CD14-positive monocyte (primary cell): ENCODE data around the gene STAM2. TPM values are rescaled to one million over a fixed set of nuclear protein-coding genes. Genes with fewer than 3 reads are reported as not detected.

Experiments
- DNase-seq, 3 donors: peaks; one replicate each; pipeline ENCODE4 v3.0.0-alpha.2; 2011 to 2022
- H2AFZ ChIP-seq: 2 replicates; pipeline ENCODE4 v1.6.0; 2012; ENCODE audit warnings: mild to moderate bottlenecking, low read depth, low read length, inconsistent platforms; ENCODE audit not compliant: insufficient read depth, poor library complexity, severe bottlenecking
- H3K27ac ChIP-seq, 2 donors: 1 replicate in 1 of 2; 2 replicates in 1 of 2; pipeline ENCODE4 v1.5.1; 2012 to 2013; ENCODE audit warnings: low read length in 2 of 2, control low read depth in 1 of 2, inconsistent platforms in 1 of 2, low read depth in 1 of 2, mild to moderate bottlenecking in 1 of 2
- H3K27me3 ChIP-seq, 2 donors: one replicate each; pipeline versions ENCODE4 v1.6.0 to v1.6.1; 2011 to 2013; ENCODE audit warnings: low read length in 2 of 2; ENCODE audit not compliant: control insufficient read depth in 2 of 2, insufficient read depth in 2 of 2
- H3K36me3 ChIP-seq, 2 donors: replicated peaks in 1 of 2; 1 replicate in 1 of 2; 2 replicates in 1 of 2; pipeline versions ENCODE4 v1.5.1 to v1.6.1; 2012 to 2013; ENCODE audit warnings: low read length in 2 of 2, control low read depth in 1 of 2, inconsistent platforms in 1 of 2, mild to moderate bottlenecking in 1 of 2; ENCODE audit not compliant: insufficient read depth in 2 of 2, control insufficient read depth in 1 of 2
- H3K4me1 ChIP-seq, 2 donors: 1 replicate in 1 of 2; 2 replicates in 1 of 2; pipeline versions ENCODE4 v1.5.1 to v1.6.1; 2012 to 2013; ENCODE audit warnings: low read length in 2 of 2, control low read depth in 1 of 2, inconsistent platforms in 1 of 2, mild to moderate bottlenecking in 1 of 2, moderate library complexity in 1 of 2; ENCODE audit not compliant: insufficient read depth in 2 of 2, control insufficient read depth in 1 of 2
- H3K4me2 ChIP-seq: replicated peaks from 2 replicates; pipeline ENCODE3; 2012; ENCODE audit warnings: low read length, moderate library complexity, mild to moderate bottlenecking; ENCODE audit not compliant: poor library complexity, severe bottlenecking; ENCODE audit errors: extremely low read depth
- H3K4me3 ChIP-seq, 3 experiments: fragments of 200-600 bp in 1 of 3; sonication (generic) in 1 of 3; replicated peaks in 1 of 3; 1 replicate in 2 of 3; 2 replicates in 1 of 3; pipeline ENCODE4 v1.5.1; 2011 to 2013; ENCODE audit warnings: low read length in 3 of 3, mild to moderate bottlenecking in 3 of 3, control low read depth in 2 of 3, low read depth in 2 of 3, inconsistent platforms in 1 of 3, moderate library complexity in 1 of 3
- H3K79me2 ChIP-seq: 2 replicates; pipeline ENCODE4 v1.6.0; 2012; ENCODE audit warnings: mild to moderate bottlenecking, control low read depth, inconsistent platforms, low read length, moderate library complexity; ENCODE audit not compliant: insufficient read depth
- H3K9ac ChIP-seq: 2 replicates; pipeline ENCODE4 v1.6.0; 2017; ENCODE audit warnings: low read length, mild to moderate bottlenecking; ENCODE audit not compliant: insufficient read depth, poor library complexity, severe bottlenecking
- H3K9me3 ChIP-seq, 2 donors: replicated peaks in 1 of 2; 1 replicate in 1 of 2; 2 replicates in 1 of 2; pipeline versions ENCODE4 v1.5.1 to v1.6.1; 2012 to 2013; ENCODE audit warnings: low read length in 2 of 2, control low read depth in 1 of 2; ENCODE audit not compliant: control insufficient read depth in 1 of 2, insufficient read depth in 1 of 2
- H4K20me1 ChIP-seq: 2 replicates; pipeline ENCODE4 v1.6.0; 2012; ENCODE audit warnings: mild to moderate bottlenecking, low read length, control low read depth, moderate library complexity; ENCODE audit not compliant: insufficient read depth
- H3K27ac Mint-ChIP-seq, 7 donors: one replicate each; pipeline ENCODE4 v1.8.0; 2020; ENCODE audit warnings: mild to moderate bottlenecking in 7 of 7, mixed read lengths in 7 of 7, moderate library complexity in 6 of 7, inconsistent platforms in 2 of 7
- H3K27me3 Mint-ChIP-seq, 3 donors: one replicate each; pipeline ENCODE4 v1.8.0; 2021 to 2022; ENCODE audit warnings: low read depth in 3 of 3, mild to moderate bottlenecking in 3 of 3, mixed read lengths in 3 of 3, moderate library complexity in 3 of 3, inconsistent platforms in 1 of 3
- H3K36me3 Mint-ChIP-seq, 2 donors: one replicate each; pipeline ENCODE4 v1.8.0; 2020; ENCODE audit warnings: mixed read lengths in 2 of 2, inconsistent platforms in 1 of 2, mild to moderate bottlenecking in 1 of 2
- H3K4me1 Mint-ChIP-seq: one replicate; pipeline ENCODE4 v1.8.0; 2020; ENCODE audit warnings: mild to moderate bottlenecking, mixed read lengths
- H3K4me3 Mint-ChIP-seq, 2 donors: one replicate each; pipeline ENCODE4 v1.8.0; 2020; ENCODE audit warnings: mild to moderate bottlenecking in 2 of 2, mixed read lengths in 2 of 2, moderate library complexity in 1 of 2
- H3K9me3 Mint-ChIP-seq, 7 donors: one replicate each; pipeline ENCODE4 v1.8.0; 2020 to 2022; ENCODE audit warnings: mixed read lengths in 7 of 7, mild to moderate bottlenecking in 6 of 7, moderate library complexity in 6 of 7, inconsistent platforms in 2 of 7
- CTCF ChIP-seq: fragments of 200-600 bp; IDR thresholded peaks from one replicate; pipeline ENCODE4 v1.8.0; 2022; ENCODE audit warnings: antibody characterized with exemption, mild to moderate bottlenecking
- WGBS: methylation state at CpG from one replicate; pipeline ENCODE4 v1.1.5; 2013; ENCODE audit warnings: missing lambda C conversion rate; ENCODE audit not compliant: insufficient coverage; 5-methylcytosine and 5-hydroxymethylcytosine counted together
- intact Hi-C, 2 donors: fragments of 100-400 bp; cut with micrococcal nuclease; formaldehyde crosslinking; loops; one replicate each; pipeline versions ENCODE4 v1.15.0 to v1.15.1; 2023
- polyA plus RNA-seq, 3 donors: library from polyadenylated mRNA; depleted of rRNA in 1 of 3; unstranded in 2 of 3; stranded (reverse) in 1 of 3; fragments of 300-500 nt in 2 of 3; fragments of >200 nt in 1 of 3; fragmentation: Illumina TruSeq in 2 of 3; gene quantifications; 1 replicate in 2 of 3; 2 replicates in 1 of 3; pipeline ENCODE4 v1.2.3, GENCODE V29; 2012 to 2021

STAM2 gene
- polyA plus RNA-seq, 3 donors: 6.9 to 12.6 (median 8.2) TPM

DNA sequence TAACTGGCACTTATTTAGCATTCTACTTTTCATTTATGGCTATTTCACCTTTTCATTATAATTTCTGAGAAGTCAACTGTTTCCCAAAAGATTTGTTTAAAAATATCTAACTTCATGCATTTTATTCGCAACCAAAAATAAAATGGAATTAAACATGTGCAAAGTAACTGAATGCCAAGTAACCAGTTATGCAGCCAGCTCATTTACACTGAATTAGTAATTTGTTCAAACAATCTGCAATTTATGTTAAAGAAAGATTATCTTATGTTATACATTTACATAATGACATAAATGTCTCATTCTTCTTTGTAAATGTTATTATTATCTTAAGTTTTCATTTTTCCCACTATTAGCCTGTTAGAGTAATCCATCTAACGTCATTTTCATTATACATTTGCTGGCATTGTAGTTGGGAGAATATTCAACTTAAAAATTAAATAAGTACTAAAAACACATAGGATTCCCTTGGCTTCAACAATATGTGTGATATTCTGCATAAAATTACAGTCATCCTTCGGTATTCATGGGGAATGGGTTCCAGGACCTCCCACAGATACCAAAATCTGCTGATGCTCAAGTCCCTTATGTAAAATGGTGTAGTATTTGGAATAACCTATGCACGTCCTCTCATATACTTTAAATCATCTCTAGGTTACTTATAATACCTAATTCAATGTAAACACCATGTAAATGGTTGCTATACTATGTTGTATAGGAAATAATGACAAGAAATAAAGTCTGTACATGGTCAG is 43.7 kb upstream of the STAM2 start:
- Histone ChIP-seq H3K4me3 (no peak overlapping the region), H3K27ac (no peak overlapping the region), H3K4me2 (no peak overlapping the region), H3K36me3 (no peaks in the 10 kb centered on the region), H3K27me3 (no peaks in the 10 kb centered on the region), H3K4me1 (no peaks in the 10 kb centered on the region), H4K20me1 (no peaks in the 10 kb centered on the region), H2AFZ (no peak overlapping the region), H3K9ac (no peak overlapping the region), H3K9me3 (no peaks in the 10 kb centered on the region), H3K79me2 (no peaks in the 10 kb centered on the region)
- TF ChIP-seq CTCF: no peak
- Mint-ChIP-seq H3K27ac (no peak overlapping the region), H3K27me3 (peaks cover 0 to 3% (median 2%) of the 10 kb centered on the region in 3 donors), H3K36me3 (no peaks in the 10 kb centered on the region), H3K4me1 (peaks cover 7% of the 10 kb centered on the region), H3K4me3 (no peak overlapping the region), H3K9me3 (peaks cover 0 to 3% (median 0%) of the 10 kb centered on the region in 7 donors)
- DNase-seq: no peak
- no CpG with 5 or more reads among the region's 4 CpGs for WGBS
- intact Hi-C loops: no loop called here

DNA sequence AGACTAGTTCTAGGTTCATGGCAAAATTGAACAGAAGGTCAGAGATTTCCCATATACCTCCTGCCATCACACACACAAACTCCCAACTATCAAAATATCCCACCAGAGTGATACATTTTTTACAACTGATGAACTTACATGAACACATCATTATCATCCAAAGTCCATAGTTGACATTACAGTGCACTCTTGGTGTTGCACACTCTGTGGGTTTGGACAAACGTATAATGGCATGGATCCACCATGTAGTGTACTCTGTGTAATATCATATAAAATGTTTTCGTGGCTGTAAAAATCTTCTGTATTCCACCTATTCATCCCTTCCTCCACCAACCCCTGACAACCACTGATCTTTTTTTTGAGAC is 25.9 kb upstream of the STAM2 start:
- peaks cover 5% of the 10 kb centered on the region for H3K4me1 Mint-ChIP-seq
- H3K36me3 Mint-ChIP-seq: no peaks in the 10 kb centered on the region
- H3K27ac ChIP-seq: no peak overlapping the region
- H3K27ac Mint-ChIP-seq: no peak overlapping the region
- H3K79me2 ChIP-seq: no peaks in the 10 kb centered on the region
- DNase-seq: no peak
- H3K27me3 ChIP-seq: no peaks in the 10 kb centered on the region
- peaks cover 0 to 5% (median 2%) of the 10 kb centered on the region in 7 donors for H3K9me3 Mint-ChIP-seq
- H4K20me1 ChIP-seq: no peaks in the 10 kb centered on the region
- H3K9ac ChIP-seq: no peak overlapping the region
- no peak for TF ChIP-seq CTCF
- H2AFZ ChIP-seq: no peak overlapping the region
- peaks cover 0 to 4% (median 2%) of the 10 kb centered on the region in 3 donors for H3K27me3 Mint-ChIP-seq
- no peak overlapping the region for H3K4me3 Mint-ChIP-seq
- H3K4me2 ChIP-seq: no peak overlapping the region
- no peaks in the 10 kb centered on the region for H3K9me3 ChIP-seq
- intact Hi-C loops: loop anchor here in 1 of 2 donors (10.0 kb wide), 1 partner anchor 123 kb away; no protein-coding TSS in a partner anchor
- no peak overlapping the region for H3K4me3 ChIP-seq
- no peaks in the 10 kb centered on the region for H3K36me3 ChIP-seq
- no peaks in the 10 kb centered on the region for H3K4me1 ChIP-seq
- no CpG with 5 or more reads among the region's 2 CpGs for WGBS
